GM21360 (cell line): ENCODE measurements around the gene PDE8B.

Source experiments
- ATAC-seq: cut with Tn5 transposase; IDR thresholded peaks from one replicate; pipeline ENCODE4 v1.9.1; 2021; ENCODE audit warnings: mild to moderate bottlenecking, moderate library complexity; ENCODE audit not compliant: unreplicated experiment

PDE8B gene

GRCh38 chr5:77210091-77210963 is at the start of gene PDE8B:
Gene PDE8B, plus strand, starts transcription at chr5:77210680. Its CDS starts 246 bp downstream, at chr5:77210926.
- no peak for ATAC-seq

GRCh38 chr5:77163453-77163852 is 47.0 kb upstream of the PDE8B start:
- ATAC-seq, result no peak

GRCh38 chr5:77167063-77167462 is 43.4 kb upstream of the PDE8B start:
- ATAC-seq, result no peak

GRCh38 chr5:77167695-77168121 is 42.8 kb upstream of the PDE8B start:
- no peak for ATAC-seq

- no peak for ATAC-seq
Measured at GRCh38 chr5:77168161-77168878, 42.2 kb upstream of the PDE8B start.

GRCh38 chr5:77168879-77169244 is 41.6 kb upstream of the PDE8B start:
- no peak for ATAC-seq

GRCh38 chr5:77170196-77170890 is 40.1 kb upstream of the PDE8B start:
- no peak for ATAC-seq

GRCh38 chr5:77171141-77171910 is 39.2 kb upstream of the PDE8B start:
- no peak for ATAC-seq

GRCh38 chr5:77172713-77173328 is 37.7 kb upstream of the PDE8B start:
- ATAC-seq, result no peak

- ATAC-seq, result no peak
Measured at GRCh38 chr5:77174526-77174925, 36.0 kb upstream of the PDE8B start.

GRCh38 chr5:77175231-77175630 is 35.2 kb upstream of the PDE8B start:
- ATAC-seq, result no peak

GRCh38 chr5:77176429-77176828 is 34.1 kb upstream of the PDE8B start:
- no peak for ATAC-seq

- ATAC-seq, result no peak
Measured at GRCh38 chr5:77177576-77177975, 32.9 kb upstream of the PDE8B start.

- no peak for ATAC-seq
Measured at GRCh38 chr5:77180167-77181081, 30.1 kb upstream of the PDE8B start.

GRCh38 chr5:77181173-77181572 is 29.3 kb upstream of the PDE8B start:
- ATAC-seq, result no peak

- no peak for ATAC-seq
Measured at GRCh38 chr5:77181596-77182304, 28.7 kb upstream of the PDE8B start.

GRCh38 chr5:77182367-77182766 is 28.1 kb upstream of the PDE8B start:
- no peak for ATAC-seq

- no peak for ATAC-seq
Measured at GRCh38 chr5:77186652-77187370, 23.7 kb upstream of the PDE8B start.
